NAMALWA (cell line): ENCODE results near the gene BRD4.
A peak's percentile ranks its signal among the peaks of the same experiment; 100 is the strongest.

Source experiments
- DNase-seq: peaks from one replicate; pipeline ENCODE4 v3.0.0-alpha.2; 2015; ENCODE audit warnings: low spot score

Gene BRD4

DNA sequence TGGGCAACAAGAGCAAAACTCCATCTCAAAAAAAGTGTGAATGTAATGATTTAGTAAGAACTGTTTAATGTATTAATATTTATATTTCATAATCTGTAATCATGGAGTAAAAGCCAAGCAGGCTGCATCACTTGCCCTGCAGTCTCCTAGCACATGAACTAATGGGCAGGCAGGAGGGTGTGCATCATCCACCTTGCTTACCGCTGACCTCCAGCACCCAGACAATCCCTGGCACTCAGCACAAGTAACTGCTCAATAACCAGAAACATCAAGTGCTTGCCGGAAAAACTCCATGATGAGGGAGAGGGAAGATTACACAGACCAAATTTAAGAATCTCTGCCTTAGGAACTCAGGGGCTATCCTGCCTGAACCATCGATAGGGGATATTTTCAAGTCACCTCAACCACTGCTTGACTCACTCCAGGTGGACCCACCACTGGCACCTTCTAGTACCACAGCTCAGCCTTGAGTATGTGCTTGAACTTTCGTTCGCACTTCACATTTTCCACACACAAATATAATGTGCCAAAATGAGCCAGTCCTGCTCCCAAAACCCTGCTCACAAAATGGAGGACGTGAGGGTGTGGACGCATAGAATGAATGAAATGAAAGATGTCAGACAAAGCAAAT lies 18.6 kb downstream of the BRD4 start:
- DNase-seq, result no peak

DNA sequence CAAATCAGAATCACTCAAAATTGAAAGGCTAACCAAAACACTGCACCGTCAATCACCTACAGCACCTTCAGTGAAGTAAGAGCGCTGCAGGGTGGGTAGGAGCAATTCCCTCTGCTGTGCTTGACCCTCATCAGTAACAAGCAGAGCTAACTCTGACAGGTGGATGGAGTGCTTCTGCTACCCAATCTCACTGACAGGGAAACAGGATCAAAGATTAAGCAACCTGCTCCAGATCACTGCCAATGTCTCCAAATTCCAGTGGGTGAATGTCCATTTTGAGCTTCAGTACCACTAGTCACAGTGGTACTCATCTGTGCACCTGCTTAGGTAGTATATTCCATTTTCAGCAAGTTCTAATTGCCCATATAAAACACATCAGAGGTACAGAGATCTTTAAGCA lies 25.2 kb downstream of the BRD4 start:
- no peak for DNase-seq

DNA sequence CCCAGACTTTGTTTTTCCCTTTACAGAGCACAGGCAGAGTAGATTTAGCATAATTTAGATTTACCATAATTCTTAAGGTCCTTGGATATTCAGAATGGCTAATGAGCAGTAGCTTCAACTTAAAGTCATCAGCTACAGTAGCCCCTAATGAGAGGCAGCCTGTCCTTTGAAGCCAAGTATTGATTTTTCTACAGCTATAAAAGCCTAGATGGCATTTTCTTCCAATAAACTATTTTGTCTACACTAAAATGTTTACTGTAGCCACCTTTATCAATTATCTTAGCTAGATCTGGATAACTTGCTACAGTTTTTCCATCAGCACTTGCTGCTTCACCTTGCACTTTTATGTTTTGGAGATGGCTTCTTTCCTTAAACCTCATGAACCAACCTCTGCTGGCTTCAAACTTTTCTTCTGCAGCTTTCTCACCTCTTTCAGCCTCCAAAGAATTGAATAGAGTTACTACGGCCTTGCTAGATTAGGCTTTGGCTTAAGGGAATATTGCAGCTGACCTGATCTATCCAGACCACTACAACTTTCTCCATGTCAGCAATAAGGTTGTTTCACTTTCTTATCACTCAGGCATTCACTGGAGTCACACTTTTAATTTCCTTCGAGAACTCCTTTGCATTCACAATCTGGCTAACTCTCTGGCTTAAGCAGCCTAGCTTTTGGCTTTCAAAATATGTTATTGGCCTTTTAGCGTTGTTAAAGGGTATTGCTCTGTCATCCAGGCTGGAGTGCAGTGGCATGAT lies 26.6 kb downstream of the BRD4 start:
- no peak for DNase-seq

DNA sequence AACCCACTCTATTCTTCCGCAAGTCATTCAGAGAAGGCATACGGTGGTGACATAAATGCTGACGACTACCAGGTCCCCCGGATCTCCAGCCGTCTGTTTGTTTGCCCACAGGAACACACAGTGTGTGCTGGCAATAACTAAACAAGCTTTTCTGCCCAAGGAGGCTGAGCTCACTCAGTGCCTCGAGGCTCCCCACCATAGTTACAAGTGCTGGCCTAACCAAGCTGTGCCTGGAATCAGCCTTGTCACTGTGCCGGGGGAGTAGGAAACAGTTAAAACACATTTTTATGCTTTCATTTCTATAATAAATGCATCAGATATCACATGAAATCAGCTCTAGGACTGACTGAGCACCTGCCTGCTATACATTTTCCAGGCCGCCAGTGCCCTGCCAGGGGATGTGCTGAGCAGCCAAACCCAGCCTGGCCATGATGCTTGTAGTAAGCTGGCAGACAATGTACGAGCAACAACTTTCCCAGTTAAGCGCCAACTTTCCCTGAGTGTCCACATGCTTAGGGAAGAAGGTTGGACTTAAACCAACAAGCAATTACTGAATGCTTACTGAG lies 28.1 kb downstream of the BRD4 start:
- DNase-seq, result no peak

DNA sequence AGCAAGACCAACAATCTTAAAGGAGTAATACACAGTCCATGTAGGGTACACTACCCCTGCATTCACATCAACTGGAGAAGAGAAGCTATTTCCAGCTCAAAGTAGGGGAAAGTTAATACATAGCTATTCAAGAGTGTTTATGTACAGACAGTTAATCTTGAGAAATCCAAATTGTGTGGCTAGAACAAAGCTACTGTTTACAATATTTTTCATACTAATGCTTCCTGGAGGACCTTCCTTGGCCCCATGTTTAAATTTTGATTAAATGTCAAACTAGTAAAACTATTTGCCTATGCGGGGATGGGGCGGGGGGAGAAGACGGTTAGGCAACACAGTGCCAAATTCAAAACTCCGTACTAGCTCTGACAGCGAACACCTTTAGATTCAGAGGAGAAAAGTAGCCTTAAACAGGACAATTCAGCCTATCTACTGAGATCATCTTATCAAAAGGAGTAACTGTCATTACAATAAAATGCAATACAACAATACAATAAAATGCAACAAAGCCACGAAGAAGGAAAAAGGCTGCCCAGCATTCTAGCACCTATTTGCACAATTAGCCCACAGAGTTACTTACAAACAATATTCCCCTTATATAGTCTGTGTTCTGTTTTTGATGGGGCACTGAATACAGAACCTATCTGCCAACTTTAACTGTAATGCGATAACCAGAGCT lies 29.1 kb downstream of the BRD4 start:
- DNase-seq, result no peak

DNA sequence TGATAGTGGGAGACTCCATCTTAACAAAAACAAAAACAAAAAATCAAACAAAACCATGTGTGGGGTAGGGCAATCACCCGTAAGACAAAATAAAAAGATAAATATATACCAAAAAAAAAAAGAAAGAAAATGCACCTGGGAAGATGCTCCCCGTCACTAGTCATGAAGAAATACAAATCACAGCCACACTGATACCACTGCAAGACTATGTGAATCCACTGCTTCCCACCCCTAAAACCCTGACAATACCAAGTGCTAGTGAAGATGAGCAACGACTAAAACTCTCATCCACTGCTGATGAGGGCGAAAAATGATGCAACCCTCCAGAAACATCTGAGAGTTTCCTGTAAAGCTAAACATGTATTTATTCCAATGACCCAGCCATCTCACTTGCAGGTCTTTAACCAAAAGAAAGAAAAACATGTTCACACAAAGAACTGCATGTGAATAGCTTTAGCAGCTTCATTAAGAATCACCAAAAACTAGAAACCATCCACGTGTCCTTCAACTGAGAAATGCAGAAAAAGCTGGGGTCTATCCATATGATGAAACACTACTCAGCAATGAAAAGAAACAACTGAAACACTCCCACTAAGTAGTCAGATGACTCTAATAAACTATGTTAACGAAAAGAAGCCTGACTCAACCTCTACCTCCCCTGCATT lies 31.7 kb downstream of the BRD4 start:
- DNase-seq, result peak; percentile 58

DNA sequence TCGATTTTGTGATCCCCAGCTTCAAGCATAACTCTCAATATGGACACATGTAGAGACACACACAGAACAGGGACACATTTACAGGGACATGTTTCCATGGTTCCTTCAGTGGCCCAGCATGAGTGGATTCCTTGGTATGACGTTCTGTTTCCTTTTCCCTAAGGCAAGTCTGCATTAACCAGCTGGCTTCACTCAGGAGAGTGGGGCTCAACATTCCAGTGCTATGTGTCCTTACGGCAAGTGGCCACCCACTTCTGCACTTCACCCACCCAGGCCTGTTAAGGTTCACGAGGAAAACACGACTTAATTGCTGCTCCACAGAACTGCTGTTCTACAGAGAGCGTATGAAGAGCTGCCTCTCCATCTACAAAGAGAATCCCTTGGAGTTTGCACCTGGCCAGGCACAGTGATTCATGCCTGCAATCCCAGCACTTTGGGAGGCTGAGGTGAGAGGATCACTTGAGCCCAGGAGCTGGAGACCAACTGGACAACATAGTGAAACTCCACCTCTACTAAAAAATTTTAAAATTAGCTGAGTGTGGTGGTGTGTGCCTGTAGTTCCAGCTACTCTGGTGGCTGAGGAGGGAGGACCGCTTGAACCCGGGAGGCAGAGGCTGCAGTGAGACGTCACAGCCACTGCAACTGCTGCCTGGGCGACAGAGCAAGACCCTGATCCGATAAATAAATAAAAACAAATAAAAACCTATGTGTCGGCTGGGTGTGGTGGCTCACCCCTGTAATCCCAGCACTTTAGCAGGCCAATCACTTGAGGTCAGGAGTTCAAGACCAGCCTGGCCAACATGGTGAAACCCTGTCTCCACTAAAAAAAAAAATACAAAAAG lies 32.5 kb downstream of the BRD4 start:
- no peak for DNase-seq

DNA sequence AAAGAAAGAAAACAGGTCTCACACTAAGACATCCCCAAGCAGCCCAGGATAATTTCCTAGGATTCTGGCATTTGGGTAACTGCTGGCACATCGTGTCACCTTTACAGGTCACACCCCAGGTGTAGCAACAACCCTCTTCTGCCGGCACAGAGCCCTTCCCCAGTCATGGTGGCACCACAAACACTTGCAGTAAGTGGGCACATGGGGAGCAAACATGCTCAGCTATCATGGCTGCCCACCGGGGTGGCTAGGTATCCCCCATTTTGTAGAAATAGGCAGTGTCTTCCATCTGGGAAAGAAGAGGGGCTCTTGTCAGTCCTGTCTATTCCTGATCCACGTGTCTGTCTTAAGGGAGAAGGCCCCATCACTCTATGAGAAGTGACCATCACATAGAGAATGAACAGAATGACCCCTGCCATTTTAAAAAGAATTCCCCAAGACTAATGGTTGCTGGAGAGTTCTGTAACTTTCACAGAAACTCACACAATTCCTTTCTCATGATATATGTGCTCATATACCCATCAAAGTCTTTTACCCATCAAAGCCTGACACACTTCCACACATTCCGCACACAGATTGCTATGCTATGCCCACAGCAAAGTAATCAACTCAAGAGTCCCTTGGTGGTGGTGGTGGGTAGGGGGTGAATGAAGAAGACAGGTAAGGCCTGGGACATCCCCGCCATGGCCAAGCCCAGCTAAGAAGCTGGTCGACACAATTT lies 33.3 kb downstream of the BRD4 start:
- DNase-seq, result no peak

DNA sequence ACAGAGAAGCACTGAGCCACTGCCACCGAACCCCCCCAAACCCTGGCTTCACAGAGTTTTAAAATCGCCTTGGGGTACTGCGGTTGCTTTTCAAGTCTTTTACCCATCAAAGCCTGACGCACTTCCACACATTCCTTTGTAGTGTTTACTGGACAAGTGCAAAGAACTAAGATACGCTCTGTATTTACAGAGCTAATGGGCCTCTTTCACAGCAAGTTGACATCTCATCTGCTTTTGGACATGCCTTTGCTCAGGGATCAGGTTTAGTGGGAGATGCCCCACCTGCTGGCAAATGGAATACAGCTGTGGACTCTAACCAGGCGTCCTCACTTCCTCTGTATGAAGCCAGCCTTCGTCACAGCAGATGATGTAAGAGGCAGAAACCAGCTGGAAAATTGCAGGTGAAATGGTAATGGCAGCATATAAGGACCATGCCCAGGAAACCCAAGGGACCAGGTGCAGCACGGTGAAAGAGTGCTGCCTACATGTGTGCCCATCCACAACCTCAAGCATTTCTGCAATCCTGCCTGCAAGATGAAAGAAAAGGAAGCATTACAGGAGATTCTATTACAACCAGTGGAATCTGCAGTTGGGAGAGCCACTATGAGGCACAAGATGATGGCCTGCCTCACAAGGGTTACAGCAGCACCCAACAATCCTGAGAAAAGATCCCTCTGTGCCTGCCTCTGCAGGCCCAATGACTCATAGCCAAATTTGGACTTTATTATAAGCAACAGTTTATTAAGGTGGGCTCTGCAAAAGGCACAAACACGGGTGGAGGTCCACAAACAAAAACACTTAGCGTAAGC lies 34.7 kb downstream of the BRD4 start:
- peak; percentile 73 for DNase-seq

DNA sequence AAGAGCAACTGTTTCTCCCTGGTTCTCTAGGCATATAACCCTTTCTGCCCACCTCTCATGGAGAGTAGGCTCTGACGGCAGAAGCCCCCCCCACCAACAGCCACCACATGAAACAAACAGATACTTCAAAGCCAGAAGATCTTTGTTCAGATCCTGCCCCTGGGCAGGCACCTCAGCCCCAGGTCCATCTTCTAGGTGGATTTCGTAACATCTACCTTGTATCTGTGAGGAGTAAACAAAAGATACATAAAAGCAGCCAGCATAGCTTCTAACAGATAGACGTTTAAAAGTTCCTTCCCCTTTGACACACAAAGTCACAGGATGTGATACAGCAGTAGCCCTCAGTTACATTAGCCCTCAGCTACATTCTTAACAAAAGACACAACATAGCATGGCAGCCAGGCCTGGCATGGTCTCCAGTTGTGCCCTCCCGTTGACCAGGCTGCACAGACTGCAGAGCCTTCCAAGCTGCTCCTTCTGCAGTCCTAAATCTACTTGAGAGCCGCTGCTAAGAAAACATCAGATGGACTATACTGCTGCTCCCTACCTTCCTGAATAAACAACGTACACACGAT lies 35.4 kb downstream of the BRD4 start:
- no peak for DNase-seq

DNA sequence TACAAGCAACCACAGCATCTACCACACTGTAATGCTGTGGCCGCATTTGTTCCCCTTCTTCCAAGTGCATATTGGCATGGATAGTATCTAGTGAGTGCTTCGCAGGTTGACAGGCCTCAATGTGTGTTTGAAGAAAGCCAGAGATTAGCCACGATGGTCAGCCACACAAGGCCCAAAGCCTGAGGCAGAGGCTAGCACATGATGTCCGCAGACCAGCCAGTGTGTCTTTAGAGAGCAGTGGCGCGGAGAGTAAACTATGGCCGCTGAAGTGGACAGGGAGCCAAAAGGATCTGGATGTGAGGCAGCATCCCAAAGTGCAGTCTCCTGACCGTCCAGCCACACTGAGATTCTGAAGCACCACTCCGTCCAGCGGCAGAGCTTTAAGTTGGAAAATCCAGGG lies 36.0 kb downstream of the BRD4 start:
- no peak for DNase-seq

DNA sequence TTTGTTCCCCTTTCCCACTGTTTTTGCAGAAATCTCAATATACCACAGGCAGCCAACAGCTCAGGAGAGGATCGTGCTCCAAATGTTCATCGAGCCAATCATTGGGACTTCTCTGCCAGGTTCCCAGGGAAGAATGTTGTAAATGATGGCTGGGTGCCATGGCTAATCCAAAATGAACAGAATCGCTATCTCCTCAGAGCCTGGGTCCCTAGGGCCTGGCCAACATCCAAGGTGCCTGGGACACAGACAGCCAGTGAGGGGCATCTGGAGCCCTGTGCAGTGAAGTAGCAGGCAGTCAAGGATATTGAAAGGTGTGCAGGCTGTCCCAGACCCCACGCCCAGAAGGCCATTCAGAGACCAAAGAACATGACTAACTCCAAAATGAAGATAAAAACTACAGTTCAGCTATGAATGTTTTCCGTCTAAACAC lies 37.8 kb downstream of the BRD4 start:
- no peak for DNase-seq

DNA sequence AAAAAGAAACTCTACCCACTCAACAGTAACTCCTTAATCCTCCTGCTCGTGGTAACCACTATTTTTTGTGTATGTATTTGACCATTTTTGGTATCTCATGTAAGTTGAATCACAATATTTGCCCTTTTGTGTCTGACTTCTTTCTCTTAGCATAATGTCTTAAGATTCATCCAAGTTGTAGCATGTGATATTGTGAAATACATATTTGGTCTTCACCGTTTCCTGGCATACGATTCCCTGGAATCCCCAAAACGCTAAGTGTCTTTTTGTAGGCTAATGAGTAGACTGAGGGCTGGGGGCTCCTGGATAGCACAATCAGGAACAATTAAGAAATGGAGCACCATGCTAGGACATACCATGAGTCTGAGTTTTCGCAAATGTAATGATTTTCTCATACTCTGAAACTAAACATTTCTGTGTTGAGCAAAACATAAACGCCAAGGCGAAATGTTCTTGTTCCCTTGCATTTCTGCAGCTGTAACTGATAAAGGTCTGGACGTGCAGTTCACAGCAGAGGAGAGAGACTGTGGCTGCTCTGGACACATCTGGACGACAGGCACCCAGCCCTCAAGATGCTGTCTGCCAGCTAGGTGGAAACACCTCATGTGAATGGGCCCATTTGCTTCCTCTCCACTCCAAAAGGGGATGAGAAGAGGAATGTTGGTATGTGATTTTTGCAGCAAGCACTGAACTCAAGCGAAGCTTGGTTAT lies 38.4 kb downstream of the BRD4 start:
- no peak for DNase-seq

DNA sequence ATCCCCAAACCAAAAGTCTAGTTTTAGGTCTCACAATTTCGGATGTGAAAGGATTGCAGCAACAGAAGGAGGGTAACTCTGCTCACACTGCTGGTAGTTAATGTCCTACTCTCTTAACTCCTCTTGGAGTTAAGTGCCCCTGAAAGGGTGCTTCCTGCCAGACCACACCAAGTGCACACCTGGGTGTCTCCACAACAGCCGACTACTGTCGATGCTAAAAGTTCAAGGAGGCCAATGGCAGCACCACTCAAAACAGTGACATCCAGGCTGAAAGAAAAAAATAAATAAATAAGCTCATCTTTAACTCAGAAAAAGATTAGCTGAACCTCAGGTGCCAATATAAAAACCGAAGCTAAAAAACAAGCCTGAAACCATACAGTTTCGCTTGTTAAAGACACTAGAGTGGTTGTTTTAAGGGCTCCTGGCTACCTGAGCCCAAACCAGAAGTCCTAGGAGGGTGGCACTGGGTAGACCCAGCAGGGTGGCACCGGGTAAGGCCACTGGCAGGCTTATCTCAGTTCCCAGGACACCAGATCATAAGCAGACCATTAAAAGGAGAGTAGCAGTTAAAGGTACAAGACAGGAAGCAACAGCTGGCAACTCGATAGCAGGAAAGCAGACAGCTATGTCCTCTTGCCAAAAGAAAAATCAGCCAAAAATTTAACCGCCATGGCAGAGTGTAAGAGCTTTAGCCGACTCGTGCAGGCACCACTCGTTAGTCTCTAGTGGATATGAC lies 39.3 kb downstream of the BRD4 start:
- peak; percentile 67 for DNase-seq

DNA sequence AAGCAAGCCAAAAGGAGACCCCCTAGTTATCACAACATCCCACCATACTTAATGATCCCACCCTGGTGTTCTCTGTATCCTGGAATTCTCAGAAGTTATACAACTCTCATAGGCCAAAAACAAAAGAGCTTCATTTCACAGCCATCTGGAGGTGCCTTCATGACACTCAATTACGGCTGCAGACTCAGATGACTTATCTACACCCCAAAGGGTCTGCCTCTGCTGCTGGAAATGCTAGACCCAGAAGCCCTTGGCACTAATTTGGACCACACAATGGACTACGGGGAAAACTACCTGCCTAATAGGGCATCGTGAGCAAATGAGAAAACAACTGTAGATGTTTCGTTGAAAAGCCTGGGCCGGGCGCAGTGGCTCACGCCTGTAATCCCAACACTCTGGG lies 40.2 kb downstream of the BRD4 start:
- DNase-seq, result no peak

DNA sequence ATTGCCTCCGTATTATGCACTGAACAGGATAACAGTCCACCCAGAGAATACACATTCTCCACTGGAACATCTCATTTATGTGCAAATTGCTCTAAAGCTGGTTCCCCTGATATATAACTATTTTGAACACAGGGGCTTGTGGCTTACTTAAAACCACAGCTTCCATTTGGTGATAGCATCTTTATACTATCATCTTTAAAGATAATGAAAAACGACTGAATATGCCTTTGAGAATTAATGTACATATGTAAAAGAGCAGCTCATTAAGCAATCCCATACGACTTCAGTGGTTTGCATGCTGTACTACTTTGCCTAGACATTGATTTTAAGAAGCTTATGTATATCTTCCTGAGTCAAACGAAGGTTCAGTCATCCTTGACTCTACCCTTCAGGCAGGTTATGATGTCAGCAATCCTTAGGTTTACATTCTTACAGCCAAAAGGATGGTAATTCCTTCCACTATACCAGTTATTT lies 40.8 kb downstream of the BRD4 start:
- peak; percentile 55 for DNase-seq

DNA sequence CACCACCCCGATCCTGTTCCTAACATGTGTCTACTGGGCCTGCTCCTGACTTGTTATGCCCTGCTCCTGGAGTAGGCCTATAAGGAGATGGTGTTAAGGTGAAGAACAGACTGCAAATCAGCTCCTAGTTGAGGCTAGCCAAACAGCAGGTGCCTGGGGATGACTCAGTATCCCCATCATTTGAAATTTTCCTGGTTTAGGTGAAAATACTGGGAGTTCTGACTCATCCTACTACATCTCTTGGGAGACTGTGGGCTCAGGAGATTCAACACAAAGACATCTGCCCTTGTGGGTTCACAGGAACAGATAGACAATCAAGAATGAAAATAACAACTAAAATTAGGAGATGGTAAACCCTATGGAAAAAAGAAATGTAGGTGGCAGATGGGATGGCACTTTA lies 41.2 kb downstream of the BRD4 start:
- no peak for DNase-seq

DNA sequence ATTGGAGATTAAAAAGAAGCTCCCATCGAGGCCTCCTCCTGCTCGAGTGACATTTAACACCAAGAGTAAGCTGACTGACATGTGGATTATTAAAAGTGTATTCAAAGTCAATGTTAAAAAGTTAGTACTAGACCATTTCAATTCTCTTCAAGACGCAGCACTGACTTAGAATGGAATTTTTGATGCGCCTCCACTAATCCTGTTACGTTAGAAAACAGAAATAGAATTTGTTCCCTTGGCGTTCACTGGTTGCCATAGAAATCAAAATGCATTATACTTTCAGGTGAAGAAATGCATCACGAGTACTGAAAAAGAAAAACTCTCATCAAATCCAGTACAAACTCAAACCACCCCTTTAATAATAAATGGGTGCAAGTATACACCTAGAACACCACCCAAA lies 42.2 kb downstream of the BRD4 start:
- DNase-seq, result no peak
